Stimulated activated CD8-positive, alpha-beta memory T cell treated with anti-CD3 and anti-CD28 coated beads, Interleukin-15, amount 100 ng/mL, for 48 hours (primary cell): ENCODE measurements around the gene MN1.

ENCODE experiments used
- DNase-seq, 2 donors: peaks; one replicate each; pipeline ENCODE4 v3.0.0-alpha.2; 2020; ENCODE audit warnings: low read depth in 2 of 2

MN1 gene

GRCh38 chr22:27740202-27740748, 61.3 kb downstream of the MN1 start:
- DNase-seq = no peak

GRCh38 chr22:27737521-27737920, 64.0 kb downstream of the MN1 start:
- no peak for DNase-seq

- DNase-seq = no peak
Observed at GRCh38 chr22:27734066-27734465, 67.5 kb downstream of the MN1 start.

- DNase-seq = no peak
Observed at GRCh38 chr22:27732841-27733240, 68.7 kb downstream of the MN1 start.

GRCh38 chr22:27732391-27732790, 69.2 kb downstream of the MN1 start:
- DNase-seq = no peak

GRCh38 chr22:27731621-27732020, 69.9 kb downstream of the MN1 start:
- DNase-seq = no peak

GRCh38 chr22:27730641-27731433, 70.7 kb downstream of the MN1 start:
- no peak for DNase-seq

- no peak for DNase-seq
Observed at GRCh38 chr22:27729246-27729645, 72.3 kb downstream of the MN1 start.

- DNase-seq = no peak
Observed at GRCh38 chr22:27727673-27728451, 73.7 kb downstream of the MN1 start.

- no peak for DNase-seq
Observed at GRCh38 chr22:27726686-27727449, 74.7 kb downstream of the MN1 start.

- DNase-seq = no peak
Observed at GRCh38 chr22:27726331-27726685, 75.2 kb downstream of the MN1 start.

GRCh38 chr22:27725661-27726060, 75.9 kb downstream of the MN1 start:
- no peak for DNase-seq

- DNase-seq = no peak
Observed at GRCh38 chr22:27724709-27725108, 76.8 kb downstream of the MN1 start.

- DNase-seq = no peak
Observed at GRCh38 chr22:27724157-27724556, 77.4 kb downstream of the MN1 start.

- no peak for DNase-seq
Observed at GRCh38 chr22:27723708-27724107, 77.8 kb downstream of the MN1 start.

- DNase-seq = no peak
Observed at GRCh38 chr22:27723158-27723557, 78.4 kb downstream of the MN1 start.

GRCh38 chr22:27720860-27721259, 80.7 kb downstream of the MN1 start:
- DNase-seq = no peak

GRCh38 chr22:27719535-27720227, 81.9 kb downstream of the MN1 start:
- no peak for DNase-seq

- DNase-seq = no peak
Observed at GRCh38 chr22:27719036-27719347, 82.6 kb downstream of the MN1 start.

- no peak for DNase-seq
Observed at GRCh38 chr22:27718186-27719035, 83.1 kb downstream of the MN1 start.

GRCh38 chr22:27717094-27717493, 84.5 kb downstream of the MN1 start:
- DNase-seq = no peak
